B cell (primary cell): ENCODE results near the gene C4orf46. TPM values are rescaled to one million over a fixed set of nuclear protein-coding genes. Genes with fewer than 3 reads are reported as not detected.

Experiments used
- ATAC-seq: fragments of 200-7000 bp; cut with Tn5 transposase; one replicate; pipeline ENCODE4 v1.10.0; 2021; ENCODE audit warnings: low read depth, mild to moderate bottlenecking, moderate number of reproducible peaks, moderate library complexity
- CTCF ChIA-PET: fragments of 350-600 bp; sonication (Branson Sonifier 250); formaldehyde crosslinking; loops from one replicate; lab custom pipeline; 2021; ENCODE audit warnings: antibody characterized with exemption, inconsistent platforms; lab: Charles Lee
- POLR2A ChIA-PET: fragments of 350-600 bp; sonication (Branson Sonifier 250); formaldehyde crosslinking; loops from one replicate; lab custom pipeline; 2021; ENCODE audit warnings: antibody characterized with exemption; lab: Charles Lee
- DNase-seq: peaks from one replicate; pipeline ENCODE4 v3.0.0; 2013
- H2AFZ ChIP-seq: 2 replicates; pipeline ENCODE4 v1.6.1; 2012; ENCODE audit warnings: mild to moderate bottlenecking, low read depth, low read length; ENCODE audit not compliant: insufficient read depth, poor library complexity, severe bottlenecking
- H3K27ac ChIP-seq, 2 donors: 1 replicate in 1 of 2; 2 replicates in 1 of 2; pipeline ENCODE4 v1.5.1; 2012 to 2013; ENCODE audit warnings: low read length in 2 of 2, mild to moderate bottlenecking in 2 of 2, moderate library complexity in 1 of 2
- H3K27me3 ChIP-seq, 4 experiments: fragments of 200-600 bp in 1 of 4; sonication (generic) in 1 of 4; replicated peaks in 1 of 4; 1 replicate in 2 of 4; 2 replicates in 2 of 4; pipeline versions ENCODE4 v1.6.1 to v1.7.0; 2013 to 2016; ENCODE audit warnings: low read length in 3 of 4, mild to moderate bottlenecking in 2 of 4, mixed read lengths in 1 of 4, moderate library complexity in 1 of 4; ENCODE audit not compliant: insufficient read depth in 4 of 4, control insufficient read depth in 3 of 4; ENCODE audit errors: control extremely low read depth in 1 of 4
- H3K36me3 ChIP-seq, 2 experiments: replicated peaks in 1 of 2; 1 replicate in 1 of 2; 2 replicates in 1 of 2; pipeline versions ENCODE4 v1.6.1 to v1.7.1; 2013; ENCODE audit warnings: low read length in 1 of 2; ENCODE audit not compliant: insufficient read depth in 2 of 2, control insufficient read depth in 1 of 2; ENCODE audit errors: control extremely low read depth in 1 of 2, extremely low read depth in 1 of 2
- H3K4me1 ChIP-seq, 2 donors: fragments of 200-600 bp in 1 of 2; sonication (generic) in 1 of 2; 1 replicate in 1 of 2; 2 replicates in 1 of 2; pipeline versions ENCODE4 v1.5.1 to v1.6.1; 2013 to 2017; ENCODE audit warnings: low read length in 2 of 2; ENCODE audit not compliant: control insufficient read depth in 2 of 2, insufficient read depth in 2 of 2
- H3K4me2 ChIP-seq: replicated peaks from 2 replicates; pipeline ENCODE3; 2012; ENCODE audit warnings: mild to moderate bottlenecking, low read depth, low read length; ENCODE audit not compliant: poor library complexity, severe bottlenecking
- H3K4me3 ChIP-seq, 5 experiments: fragments of 200-600 bp in 1 of 5; sonication (generic) in 1 of 5; 1 replicate in 3 of 5; 2 replicates in 2 of 5; pipeline versions ENCODE4 v1.5.1 to v1.7.0; 2011 to 2016; ENCODE audit warnings: low read length in 4 of 5, mild to moderate bottlenecking in 4 of 5, low read depth in 2 of 5, control low read depth in 1 of 5, moderate library complexity in 1 of 5; ENCODE audit not compliant: insufficient read depth in 1 of 5; ENCODE audit errors: control extremely low read depth in 1 of 5, extremely low read depth in 1 of 5
- H3K79me2 ChIP-seq: fragments of 200-600 bp; sonication (generic); one replicate; pipeline ENCODE4 v1.6.0; 2016; ENCODE audit warnings: low read length; ENCODE audit not compliant: control insufficient read depth, insufficient read depth
- H3K9ac ChIP-seq: fragments of 200-600 bp; sonication (generic); 2 replicates; pipeline ENCODE4 v1.6.1; 2017; ENCODE audit warnings: mild to moderate bottlenecking, low read length, moderate library complexity
- H3K9me3 ChIP-seq, 3 donors: one replicate each; pipeline versions ENCODE4 v1.6.1 to v1.7.1; 2013; ENCODE audit warnings: low read length in 2 of 3; ENCODE audit not compliant: control insufficient read depth in 2 of 3, insufficient read depth in 1 of 3; ENCODE audit errors: control extremely low read depth in 1 of 3
- H4K20me1 ChIP-seq: 2 replicates; pipeline ENCODE4 v1.6.0; 2012; ENCODE audit warnings: mild to moderate bottlenecking, low read length; ENCODE audit not compliant: insufficient read depth, control insufficient read depth, poor library complexity, severe bottlenecking
- H3K27ac Mint-ChIP-seq: one replicate; pipeline ENCODE4 v1.8.0; 2021; ENCODE audit warnings: mixed read lengths
- H3K27me3 Mint-ChIP-seq: one replicate; pipeline ENCODE4 v1.8.0; 2021; ENCODE audit warnings: mixed read lengths
- H3K4me1 Mint-ChIP-seq: one replicate; pipeline ENCODE4 v1.8.0; 2021; ENCODE audit warnings: mixed read lengths
- H3K4me3 Mint-ChIP-seq: one replicate; pipeline ENCODE4 v1.8.0; 2021; ENCODE audit warnings: mixed read lengths
- H3K9me3 Mint-ChIP-seq: one replicate; pipeline ENCODE4 v1.8.0; 2022; ENCODE audit warnings: mixed read lengths; ENCODE audit not compliant: insufficient read depth
- EZH2 ChIP-seq: IDR thresholded peaks from 2 replicates; pipeline ENCODE4 v1.6.1; 2012; ENCODE audit warnings: borderline replicate concordance, low read depth, mild to moderate bottlenecking, moderate library complexity, low read length; ENCODE audit not compliant: insufficient read depth, poor library complexity, severe bottlenecking
- WGBS: methylation state at CpG from one replicate; pipeline ENCODE4 v1.1.5; 2013; ENCODE audit warnings: missing lambda C conversion rate; ENCODE audit not compliant: insufficient coverage; 5-methylcytosine and 5-hydroxymethylcytosine counted together
- intact Hi-C: fragments of 100-400 bp; cut with micrococcal nuclease; formaldehyde crosslinking; loops from one replicate; pipeline ENCODE4 v1.10.0; 2022
- polyA plus RNA-seq: library from polyadenylated mRNA; depleted of rRNA; stranded (reverse); fragments of >200 nt; gene quantifications from 2 replicates; pipeline ENCODE4 v1.2.3, GENCODE V29; 2012
- total RNA-seq, 2 donors: library from RNA; stranded (reverse); fragments of 120-200 nt in 1 of 2; gene quantifications; 1 replicate in 1 of 2; 2 replicates in 1 of 2; pipeline versions ENCODE4 v1.2.3 to v1.2.4, GENCODE V29; 2013 to 2022
- TF ChIP-seq, protein P1 (sequence below): fragments of 200-600 bp; IDR thresholded peaks from one replicate; pipeline ENCODE4 v1.8.0; 2022; ENCODE audit warnings: antibody characterized with exemption, mild to moderate bottlenecking

Gene C4orf46
- total and polyA plus RNA-seq, 2 donors (not counting 1 experiment from before 2014, with no cell fraction given): 3.8 to 4.6 TPM

DNA sequence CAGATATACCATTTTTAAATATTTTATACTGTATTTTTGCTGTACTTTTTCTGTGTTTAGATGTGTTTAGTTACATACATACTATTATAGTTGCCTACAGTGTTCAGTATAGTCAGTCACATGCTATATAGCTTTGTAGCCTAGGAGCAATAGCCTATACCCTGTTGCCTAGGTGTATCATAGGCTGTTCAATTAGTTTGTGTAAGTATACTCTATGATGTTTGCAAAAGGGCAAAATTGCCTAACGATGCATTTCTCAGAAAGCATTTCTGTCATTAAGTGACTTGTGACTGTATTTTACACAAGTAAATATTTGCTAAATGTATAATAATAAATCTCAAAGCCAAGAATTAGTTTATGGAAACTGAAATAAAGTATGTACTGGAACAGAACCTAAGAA, 9.9 kb upstream of the C4orf46 start:
- Histone ChIP-seq H3K27me3 (no peaks in the 10 kb centered on the region), H3K27ac (no peak overlapping the region), H3K9me3 (no peaks in the 10 kb centered on the region), H3K4me2 (no peak overlapping the region), H3K79me2 (peaks cover 4% of the 10 kb centered on the region), H3K9ac (no peak overlapping the region), H4K20me1 (no peaks in the 10 kb centered on the region), H3K4me1 (no peaks in the 10 kb centered on the region), H3K36me3 (peaks cover 1 to 4% of the 10 kb centered on the region in 2 experiments), H3K4me3 (no peak overlapping the region), H2AFZ (no peak overlapping the region)
- no CpG with 5 or more reads among the region's 1 CpG for WGBS
- ChIA-PET CTCF (interaction anchor here (1.4 kb wide), 1 partner anchor 15 kb away, joined by 3 read pairs; no protein-coding TSS in a partner anchor), POLR2A (no interaction called here)
- no peaks in the 10 kb centered on the region for H3K27me3 Mint-ChIP-seq
- ATAC-seq (no peak), DNase-seq (no peak)
- H3K27ac Mint-ChIP-seq: no peak overlapping the region
- TF ChIP-seq EZH2: no peak
- TF ChIP-seq, protein P1, sequence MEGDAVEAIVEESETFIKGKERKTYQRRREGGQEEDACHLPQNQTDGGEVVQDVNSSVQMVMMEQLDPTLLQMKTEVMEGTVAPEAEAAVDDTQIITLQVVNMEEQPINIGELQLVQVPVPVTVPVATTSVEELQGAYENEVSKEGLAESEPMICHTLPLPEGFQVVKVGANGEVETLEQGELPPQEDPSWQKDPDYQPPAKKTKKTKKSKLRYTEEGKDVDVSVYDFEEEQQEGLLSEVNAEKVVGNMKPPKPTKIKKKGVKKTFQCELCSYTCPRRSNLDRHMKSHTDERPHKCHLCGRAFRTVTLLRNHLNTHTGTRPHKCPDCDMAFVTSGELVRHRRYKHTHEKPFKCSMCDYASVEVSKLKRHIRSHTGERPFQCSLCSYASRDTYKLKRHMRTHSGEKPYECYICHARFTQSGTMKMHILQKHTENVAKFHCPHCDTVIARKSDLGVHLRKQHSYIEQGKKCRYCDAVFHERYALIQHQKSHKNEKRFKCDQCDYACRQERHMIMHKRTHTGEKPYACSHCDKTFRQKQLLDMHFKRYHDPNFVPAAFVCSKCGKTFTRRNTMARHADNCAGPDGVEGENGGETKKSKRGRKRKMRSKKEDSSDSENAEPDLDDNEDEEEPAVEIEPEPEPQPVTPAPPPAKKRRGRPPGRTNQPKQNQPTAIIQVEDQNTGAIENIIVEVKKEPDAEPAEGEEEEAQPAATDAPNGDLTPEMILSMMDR: no peak
- no peaks in the 10 kb centered on the region for H3K9me3 Mint-ChIP-seq
- H3K4me1 Mint-ChIP-seq: no peaks in the 10 kb centered on the region
- intact Hi-C loops: no loop called here
- no peak overlapping the region for H3K4me3 Mint-ChIP-seq

DNA sequence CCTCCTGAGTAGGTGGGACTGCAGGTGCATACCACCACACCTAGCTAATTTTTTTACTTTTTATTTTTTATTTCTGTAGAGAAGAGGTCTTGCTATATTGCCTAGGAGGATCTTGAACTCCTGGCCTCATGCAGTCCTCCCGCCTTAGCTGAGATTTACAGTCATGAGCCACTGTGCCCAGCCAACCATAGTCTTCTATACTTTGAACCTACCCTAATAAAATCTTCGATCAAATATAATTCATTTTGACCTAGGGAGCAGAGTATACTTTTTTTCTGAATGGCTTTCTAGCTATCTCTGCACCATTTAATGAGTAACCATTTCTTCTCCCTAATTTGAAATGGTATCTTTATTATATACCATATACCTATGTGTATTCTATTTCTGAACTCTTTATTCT, 7.1 kb upstream of the C4orf46 start:
- no peak overlapping the region for H3K9ac ChIP-seq
- TF ChIP-seq EZH2: no peak
- TF ChIP-seq, protein P1: no peak
- no peaks in the 10 kb centered on the region for H3K4me1 ChIP-seq
- no peak for ATAC-seq
- H4K20me1 ChIP-seq: no peaks in the 10 kb centered on the region
- POLR2A ChIA-PET: no interaction called here
- no peaks in the 10 kb centered on the region for H3K36me3 ChIP-seq
- H3K27me3 ChIP-seq: no peaks in the 10 kb centered on the region
- H3K27ac ChIP-seq: no peak overlapping the region
- Mint-ChIP-seq H3K27me3 (no peaks in the 10 kb centered on the region), H3K27ac (no peak overlapping the region), H3K4me1 (peaks cover 1% of the 10 kb centered on the region), H3K9me3 (no peaks in the 10 kb centered on the region), H3K4me3 (no peak overlapping the region)
- CTCF ChIA-PET: interaction anchor here (1.0 kb wide), 1 partner anchor 12 kb away, joined by 3 read pairs; no protein-coding TSS in a partner anchor
- WGBS: no CpG with 5 or more reads among the region's 2 CpGs
- no peak overlapping the region for H3K4me2 ChIP-seq
- intact Hi-C loops: loop anchor here (10.0 kb wide), 1 partner anchor 396 kb away; no protein-coding TSS in a partner anchor
- no peak overlapping the region for H2AFZ ChIP-seq
- H3K4me3 ChIP-seq: no peak overlapping the region
- H3K79me2 ChIP-seq: peaks cover 11% of the 10 kb centered on the region
- no peak for DNase-seq
- no peaks in the 10 kb centered on the region for H3K9me3 ChIP-seq
